Measurements from ENCODE around the gene FAM174C.

FAM174C gene

DNA sequence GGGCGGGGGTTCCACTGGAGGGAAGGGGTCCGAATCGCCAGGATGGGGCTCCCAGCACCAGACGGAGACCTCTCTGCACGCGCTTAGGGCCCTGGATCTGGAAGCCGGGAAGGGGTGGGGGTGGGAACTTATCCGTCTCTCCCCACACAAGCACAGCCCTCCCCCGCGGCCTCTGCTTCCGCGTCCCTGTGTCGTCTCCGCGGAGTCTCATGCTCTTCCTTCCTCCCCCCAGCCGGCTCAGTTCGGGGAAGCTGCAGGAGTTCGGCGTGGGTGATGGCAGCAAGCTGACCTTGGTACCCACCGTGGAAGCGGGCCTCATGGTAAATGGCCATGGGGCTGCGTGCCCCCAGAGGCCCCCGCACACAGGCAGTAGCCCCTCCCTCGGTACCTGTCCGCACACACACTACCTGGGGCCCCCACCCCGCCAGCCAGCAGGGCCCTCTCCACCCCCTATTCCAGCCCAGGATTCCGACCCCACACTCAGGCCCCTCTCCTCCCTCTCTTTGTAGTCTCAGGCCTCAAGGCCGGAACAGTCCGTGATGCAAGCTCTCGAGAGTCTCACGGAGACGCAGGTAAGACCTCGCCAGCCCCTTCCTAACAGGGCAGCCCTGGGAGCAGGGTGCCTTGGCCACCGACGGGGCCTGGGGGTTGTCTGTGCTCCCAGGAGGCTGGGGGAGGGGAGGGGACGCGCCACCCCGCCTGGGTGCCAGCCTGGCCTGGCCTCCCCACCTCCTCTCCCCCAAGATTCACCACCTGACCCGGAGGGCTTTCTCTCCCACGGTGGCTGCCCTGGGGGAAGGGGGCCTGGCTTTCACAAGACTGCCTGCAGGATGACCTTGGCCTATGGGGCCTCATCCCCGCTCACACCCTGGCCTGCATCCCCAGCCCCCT lies 23.8 kb upstream of the FAM174C start:
- no peak for DNase-seq

DNA sequence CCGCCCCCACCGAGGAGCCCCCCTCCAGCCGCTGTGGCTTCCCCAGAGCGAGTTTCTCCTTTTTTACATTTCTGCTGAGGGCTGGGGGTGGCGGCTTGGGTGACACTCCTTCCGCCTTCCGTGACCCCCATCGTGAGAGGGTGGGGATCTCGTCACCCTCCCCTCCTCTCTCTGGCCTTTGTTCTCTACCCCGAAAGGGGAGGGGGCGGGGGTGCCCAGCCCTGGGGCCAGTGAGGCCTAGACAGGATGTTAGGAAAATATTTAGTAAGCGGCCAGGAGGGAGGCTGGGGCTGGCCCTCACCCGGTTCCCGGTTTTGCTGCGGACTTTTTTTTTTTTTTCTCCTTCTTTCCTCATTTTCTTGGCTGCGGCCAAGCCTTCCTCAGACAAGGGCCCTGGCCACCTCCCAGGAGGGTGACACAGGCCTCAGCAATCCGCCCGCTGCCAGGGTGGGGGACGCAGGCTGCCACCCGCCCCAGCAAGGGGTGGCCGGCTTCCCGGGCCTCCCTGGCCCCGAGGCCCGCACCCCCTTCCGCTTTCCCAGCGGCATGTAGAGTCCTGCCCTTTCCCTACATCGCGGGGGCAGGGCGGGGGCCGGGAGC lies 23.0 kb upstream of the FAM174C start:
- DNase-seq: no peak

DNA sequence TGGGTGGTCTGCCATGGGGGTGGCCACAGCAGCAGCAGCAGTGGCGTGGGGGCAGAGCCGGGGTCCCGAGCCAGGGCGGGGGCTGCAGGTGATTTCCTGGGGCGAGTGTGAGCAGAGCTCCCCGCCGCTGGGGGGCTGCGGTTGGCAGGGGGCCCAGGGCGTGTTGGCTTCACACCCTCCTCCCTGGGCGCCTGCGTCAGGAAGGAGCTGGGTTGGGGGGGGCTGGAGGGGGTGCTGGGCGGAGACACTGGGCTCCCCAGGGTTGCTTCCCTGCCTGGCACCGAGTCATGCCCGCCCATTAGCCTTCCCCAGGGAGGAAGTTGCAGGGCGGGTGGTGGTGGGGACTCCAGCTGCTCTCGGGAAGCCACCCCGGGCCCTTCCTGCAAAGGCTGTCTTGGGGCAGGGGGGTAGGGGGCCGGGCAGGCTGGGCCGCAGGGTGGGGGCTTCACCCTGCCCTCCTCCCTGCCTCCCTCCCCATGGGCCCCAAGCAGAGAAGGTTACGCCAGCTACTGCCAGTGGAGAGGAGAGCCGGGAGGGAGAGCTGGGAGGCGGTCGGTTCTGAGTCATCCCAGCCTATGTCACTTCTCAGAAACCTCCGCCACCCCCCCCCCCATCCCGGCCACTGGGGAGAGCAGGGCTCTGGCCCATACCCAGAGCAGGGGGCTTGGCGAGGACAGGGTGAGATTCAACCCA lies 22.4 kb upstream of the FAM174C start:
- DNase-seq: no peak

DNA sequence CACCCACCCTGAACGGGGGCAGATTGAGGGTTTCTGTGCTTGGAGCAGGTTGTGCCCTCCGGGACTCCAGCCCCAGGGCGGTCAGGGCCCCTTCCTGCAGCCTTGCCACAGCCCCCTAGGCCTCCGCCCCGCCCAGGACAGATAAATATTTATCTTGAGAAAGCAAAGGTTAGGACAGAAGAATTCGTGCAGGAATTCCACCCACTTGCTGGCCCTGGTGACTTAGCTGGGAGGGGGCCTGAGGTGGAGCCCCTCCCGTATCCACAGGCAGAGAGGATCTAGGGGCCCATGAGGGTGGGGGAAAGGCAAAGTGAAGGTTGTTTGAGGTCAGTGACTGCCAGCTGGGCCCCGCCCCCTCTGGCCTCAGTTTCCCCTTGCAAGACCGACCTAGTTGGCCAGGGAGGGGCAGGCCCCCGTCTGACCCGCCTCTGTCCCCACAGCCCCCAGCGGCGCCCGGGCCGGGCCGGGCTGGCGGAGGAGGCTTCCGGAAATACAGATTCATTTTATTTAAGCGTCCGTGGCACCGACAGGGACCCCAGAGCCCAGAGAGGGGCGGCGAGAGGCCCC lies 21.7 kb upstream of the FAM174C start:
- no peak for DNase-seq

DNA sequence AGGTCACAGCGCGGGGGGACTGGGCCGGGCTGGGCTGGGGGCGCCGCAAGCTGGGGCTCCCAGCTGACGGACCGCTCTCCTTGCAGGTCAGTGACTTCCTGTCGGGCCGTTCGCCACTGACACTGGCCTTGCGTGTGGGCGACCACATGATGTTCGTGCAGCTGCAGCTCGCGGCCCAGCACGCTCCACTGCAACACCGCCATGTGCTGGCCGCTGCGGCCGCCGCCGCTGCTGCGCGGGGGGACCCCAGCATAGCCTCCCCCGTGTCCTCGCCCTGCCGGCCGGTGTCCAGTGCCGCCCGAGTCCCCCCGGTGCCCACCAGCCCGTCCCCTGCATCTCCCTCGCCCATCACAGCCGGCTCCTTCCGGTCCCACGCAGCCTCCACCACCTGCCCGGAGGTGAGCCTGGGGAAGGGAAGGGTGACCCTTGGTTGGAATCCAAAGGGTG lies 21.2 kb upstream of the FAM174C start:
- DNase-seq: no peak

DNA sequence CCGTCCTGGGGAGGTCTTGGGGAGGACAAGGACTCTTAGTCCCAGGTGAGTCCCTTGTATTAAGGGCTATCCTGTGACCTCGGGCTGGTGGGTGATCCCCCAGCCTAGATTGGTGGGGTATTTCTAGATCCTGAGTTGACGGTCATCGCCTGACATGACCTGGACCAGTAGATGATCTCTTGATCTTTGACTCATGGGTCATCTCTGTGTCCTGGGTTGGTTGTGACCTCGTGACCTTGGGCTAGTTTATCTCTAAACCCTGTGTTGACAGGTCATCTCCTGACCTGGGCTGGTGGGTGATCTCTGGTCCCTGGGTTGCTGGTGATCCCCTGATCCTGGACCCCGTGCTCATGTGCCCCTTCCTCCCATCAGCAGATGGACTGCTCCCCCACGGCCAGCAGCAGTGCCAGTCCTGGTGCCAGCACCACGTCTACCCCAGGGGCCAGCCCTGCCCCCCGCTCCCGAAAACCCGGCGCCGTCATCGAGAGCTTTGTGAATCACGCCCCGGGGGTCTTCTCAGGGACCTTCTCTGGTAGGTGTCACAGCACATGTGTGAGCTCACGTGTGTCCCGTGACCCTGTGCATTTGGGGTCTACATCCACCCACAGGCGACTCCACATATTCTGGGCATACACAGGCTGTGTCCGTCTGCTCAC lies 20.7 kb upstream of the FAM174C start:
- DNase-seq: no peak

DNA sequence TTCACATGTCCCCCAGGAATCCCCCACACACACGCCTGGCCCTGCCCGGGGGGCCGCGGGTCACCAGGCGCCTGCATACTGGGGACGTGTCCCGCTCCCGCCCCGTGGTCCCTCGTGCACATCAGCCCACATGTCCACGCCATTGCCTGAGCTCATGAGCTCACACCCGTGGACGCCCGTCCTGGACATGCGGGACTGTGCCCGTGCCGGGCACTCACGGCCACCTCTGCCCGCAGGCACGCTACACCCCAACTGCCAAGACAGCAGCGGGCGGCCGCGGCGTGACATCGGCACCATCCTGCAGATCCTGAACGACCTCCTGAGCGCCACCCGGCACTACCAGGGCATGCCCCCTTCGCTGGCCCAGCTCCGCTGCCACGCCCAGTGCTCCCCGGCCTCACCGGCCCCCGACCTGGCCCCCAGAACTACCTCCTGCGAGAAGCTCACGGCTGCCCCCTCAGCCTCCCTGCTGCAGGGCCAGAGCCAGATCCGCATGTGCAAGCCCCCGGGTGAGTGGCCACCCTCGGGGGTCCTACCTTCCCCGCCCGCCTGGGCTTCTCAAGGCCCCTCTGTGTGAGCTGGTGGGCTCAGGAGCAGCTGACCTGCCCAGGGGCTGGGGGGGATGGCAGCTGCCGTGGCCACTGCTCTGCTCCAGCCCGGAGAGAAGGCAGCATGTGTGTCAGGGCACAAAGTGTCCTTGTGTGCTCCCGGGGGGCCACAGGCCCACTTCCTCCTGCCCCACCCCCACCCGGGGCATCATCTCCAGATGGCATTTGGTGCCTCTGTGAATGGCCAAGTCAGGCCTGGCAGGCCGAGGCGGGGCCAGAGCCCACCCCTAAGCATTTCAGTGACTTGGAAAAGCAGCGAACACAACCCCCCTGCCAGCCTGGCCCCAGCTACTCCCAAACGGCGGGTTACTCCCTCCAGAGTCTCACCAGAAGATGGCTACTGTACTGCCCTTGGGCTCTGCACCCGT lies 19.9 kb upstream of the FAM174C start:
- no peak for DNase-seq

DNA sequence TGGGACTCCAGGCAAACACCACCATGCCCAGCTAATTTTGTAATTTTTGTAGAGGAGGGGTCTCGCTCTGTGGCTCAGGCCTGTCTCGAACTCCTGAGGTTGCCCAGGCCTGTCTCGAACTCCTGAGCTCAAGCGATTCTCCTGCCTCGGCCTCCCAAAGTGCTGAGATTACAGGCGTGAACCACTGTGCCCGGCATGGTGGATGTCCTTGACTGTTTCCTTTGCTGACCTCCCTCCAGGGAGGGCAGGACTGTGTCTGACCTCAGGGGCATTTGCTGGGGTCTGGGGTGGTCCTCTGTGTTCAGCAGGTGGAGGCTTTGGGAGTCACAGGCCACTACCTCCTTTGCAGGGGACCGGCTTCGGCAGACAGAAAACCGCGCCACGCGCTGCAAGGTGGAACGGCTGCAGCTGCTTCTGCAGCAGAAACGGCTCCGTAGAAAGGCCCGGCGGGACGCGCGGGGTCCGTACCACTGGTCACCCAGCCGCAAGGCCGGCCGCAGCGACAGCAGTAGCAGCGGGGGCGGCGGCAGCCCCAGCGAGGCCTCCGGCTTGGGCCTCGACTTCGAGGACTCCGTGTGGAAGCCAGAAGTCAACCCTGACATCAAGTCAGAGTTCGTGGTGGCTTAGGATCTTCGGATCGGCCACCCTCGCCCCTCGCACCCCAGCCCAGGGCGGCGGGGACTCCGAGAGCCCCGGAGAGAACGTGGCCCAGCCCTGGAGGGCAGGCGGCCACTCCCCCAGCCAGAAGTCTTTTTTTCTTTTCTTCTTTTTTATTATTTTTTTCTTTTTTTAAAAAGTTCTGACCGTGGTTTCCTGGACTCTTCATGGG lies 18.5 kb upstream of the FAM174C start:
- DNase-seq: no peak

DNA sequence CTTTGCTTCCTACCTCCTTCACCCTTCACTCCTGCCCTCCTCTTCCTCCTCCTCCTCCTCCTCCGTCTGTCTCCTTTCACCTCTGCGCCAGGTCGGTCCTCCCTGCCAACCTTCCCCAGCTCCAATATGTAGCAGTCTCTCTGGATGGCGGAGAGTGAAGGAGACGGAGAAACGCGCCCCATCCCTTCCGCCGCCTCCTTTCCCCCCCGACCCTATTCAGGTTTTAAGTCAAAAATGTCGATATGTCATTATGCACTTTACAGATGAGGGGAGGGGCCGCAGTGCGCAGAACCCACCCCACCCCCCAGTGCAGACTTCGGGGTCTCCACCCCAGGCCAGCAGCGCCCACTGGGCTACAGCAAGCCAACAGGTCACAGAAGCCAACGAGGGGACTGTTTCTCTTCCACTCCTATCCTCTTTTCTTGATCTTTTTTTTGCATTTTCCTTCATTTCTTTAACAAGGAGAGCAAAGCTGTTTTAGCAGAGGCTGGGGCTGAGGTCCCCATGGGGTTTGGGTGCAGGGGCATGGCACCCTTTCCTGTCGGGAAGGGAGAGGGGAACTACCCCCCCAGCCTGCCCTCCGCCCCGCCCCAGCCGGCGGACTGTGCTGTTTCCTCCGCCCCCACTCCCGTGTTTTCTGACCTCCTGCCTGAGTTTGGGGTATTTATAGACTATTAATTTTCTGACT lies 17.7 kb upstream of the FAM174C start:
- no peak for DNase-seq

DNA sequence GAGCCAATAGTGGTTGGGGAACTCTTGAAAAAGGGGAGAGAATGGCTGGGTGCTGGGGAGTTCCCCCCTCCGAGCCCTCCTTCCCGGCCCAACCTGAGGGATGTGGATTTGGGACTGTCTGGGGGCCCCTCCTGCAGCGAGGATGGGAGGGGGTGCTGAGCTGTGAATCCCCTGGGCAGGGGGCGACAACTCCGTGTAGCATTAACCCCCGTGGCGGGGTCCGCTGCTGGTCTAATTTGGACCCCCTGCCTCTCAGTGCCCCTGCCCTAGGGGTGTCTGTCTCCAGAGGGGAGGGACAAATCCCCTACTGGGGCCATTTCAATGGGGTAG lies 17.2 kb upstream of the FAM174C start:
- no peak for DNase-seq

DNA sequence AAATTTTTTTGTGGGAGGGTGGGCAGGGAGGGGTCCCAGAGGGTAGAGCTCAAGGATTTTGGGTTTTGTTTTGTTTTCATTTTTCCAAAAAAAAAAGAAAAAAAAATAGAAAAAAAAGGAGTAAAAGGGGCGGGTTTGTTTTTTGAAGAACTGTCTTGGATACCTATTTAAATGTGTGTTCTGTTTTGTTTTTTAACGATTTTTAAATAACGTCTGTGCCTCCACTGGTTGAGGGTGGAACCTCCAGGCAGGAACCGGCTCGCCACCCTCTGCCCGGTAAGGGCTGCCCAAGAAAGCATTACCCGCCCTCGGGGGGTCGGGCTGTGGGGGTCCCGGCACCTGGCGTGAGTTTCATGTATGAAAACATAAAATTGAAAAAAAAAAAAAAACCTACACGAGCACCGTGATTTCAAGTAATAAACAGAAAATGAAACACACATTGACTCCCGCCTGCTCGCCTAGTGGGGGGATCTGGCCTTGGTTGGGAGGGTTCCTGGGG lies 16.6 kb upstream of the FAM174C start:
- DNase-seq: no peak

DNA sequence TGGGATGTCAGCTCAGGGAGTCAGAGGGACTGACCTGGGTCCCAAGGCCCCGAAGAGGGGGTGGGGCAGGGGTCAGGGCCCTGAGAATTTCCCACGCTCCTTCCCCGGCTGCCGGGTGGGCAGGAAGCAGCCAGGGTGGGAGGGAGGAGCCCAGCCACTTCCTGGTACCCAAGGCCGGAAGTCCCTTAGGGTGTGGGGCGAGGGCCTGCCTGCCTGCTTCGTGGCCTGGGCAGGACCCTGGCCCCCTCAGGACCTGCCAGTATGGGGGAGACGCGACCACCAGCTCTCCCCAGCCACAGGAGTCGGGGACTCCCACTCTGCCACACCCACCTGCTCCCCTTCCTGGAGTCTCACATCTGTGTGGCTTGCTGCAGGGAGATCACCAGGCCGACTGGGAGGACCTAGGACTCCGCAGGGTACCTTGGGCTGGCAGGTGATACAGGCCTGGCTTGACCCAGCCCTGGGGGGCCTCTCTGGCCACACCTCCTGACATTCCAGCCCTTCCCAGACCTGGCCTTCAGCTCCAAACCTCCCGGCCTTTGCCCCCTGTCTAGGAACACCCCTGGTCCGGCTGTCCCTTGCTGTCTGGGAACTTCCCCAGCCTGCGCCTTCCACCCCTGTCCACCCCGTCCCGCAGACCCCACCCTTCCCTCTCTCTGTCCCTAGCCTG lies 16.0 kb upstream of the FAM174C start:
- no peak for DNase-seq

DNA sequence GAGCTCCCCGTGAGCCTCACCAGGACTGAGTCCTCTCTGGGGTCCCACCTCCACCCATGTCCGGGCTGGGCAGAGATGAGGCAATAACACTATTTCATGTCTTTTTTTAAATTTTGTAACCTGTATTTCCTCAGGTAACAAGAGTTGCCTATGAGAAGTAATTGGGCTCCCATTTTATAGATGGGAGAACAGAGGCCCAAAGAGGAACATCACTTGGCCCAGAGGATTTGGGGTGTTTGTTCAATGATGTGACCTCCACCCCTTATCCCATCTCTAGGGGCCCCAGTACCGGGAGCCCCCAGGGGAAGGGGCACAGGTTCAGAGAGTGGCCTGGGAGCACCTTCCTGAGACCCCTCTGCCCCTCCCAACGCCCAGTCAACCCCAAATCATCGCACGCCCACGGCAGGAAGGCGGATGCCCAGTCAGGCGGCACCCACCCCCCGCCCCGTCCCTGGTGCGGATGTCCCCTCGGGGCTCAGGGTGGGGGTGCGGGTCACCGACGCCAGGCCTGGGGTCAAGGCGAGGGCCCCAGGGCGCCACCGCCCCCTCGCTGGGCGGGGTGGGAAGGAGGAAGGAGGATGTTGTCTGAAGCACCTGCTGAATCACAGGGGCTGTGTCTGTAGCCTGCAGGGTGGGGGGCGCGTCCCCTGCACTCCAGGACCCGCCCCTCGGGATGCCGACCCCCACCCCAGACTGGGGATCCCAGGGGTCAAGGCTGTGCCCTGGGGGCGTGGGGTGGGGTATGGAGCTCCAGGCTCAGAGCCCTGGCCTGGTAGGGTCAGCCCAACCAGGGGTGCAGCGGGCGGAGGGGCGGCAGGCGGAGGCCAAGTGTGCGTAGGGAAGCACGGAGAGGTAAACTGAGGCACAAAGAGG lies 15.2 kb upstream of the FAM174C start:
- no peak for DNase-seq

DNA sequence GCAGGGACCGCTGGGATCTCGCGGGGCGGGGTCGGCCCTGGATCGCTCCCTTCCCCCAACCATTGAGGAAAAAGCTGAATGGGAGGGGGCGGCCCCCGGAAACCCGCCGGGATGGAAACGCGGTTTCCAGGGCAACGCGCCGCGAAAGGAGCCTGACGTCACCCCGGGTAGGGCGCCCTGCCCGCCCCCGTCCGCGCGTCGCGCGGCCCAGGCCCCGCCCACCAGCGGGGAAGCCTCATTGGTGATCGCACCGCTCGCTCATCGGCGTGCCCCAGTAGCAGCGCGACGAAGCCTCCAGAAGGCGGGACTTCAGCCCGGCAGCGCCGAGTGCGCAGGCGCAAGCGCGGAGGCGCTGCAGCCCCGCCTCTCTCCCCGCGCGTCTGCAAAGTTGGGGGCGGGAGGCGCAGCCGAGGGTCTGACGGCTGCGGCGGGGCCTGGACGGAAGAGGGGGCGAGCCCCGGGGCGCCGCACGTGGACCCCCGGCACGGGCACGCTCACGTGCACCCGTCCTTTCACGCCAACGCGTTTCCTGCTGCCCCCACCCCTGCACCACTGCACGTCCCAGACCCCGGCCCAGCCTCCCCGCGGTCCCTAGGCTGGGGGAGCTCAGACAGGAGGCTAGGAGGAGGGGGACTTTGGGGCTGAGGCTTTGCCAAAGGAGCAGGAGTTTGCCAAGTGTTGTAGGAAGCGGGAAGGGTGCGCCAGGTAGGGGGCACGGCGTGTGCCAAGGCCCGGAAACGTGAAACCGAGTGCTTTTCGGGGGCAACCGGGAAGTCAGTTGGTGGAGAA lies 14.4 kb upstream of the FAM174C start:
- DNase-seq: peak; percentile 77

DNA sequence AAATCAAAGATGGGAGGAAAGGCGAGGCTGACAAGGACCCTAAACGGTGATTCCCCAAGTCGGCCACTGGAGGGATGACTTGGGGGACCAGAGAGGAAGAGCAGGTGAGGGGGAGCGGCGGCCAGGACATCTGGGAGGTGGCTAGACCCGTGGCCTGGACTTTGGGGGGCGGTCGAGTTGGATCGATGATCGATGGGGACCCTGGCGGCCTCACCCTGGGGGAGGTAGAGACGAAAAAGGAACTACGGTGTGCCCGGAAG lies 13.9 kb upstream of the FAM174C start:
- no peak for DNase-seq

DNA sequence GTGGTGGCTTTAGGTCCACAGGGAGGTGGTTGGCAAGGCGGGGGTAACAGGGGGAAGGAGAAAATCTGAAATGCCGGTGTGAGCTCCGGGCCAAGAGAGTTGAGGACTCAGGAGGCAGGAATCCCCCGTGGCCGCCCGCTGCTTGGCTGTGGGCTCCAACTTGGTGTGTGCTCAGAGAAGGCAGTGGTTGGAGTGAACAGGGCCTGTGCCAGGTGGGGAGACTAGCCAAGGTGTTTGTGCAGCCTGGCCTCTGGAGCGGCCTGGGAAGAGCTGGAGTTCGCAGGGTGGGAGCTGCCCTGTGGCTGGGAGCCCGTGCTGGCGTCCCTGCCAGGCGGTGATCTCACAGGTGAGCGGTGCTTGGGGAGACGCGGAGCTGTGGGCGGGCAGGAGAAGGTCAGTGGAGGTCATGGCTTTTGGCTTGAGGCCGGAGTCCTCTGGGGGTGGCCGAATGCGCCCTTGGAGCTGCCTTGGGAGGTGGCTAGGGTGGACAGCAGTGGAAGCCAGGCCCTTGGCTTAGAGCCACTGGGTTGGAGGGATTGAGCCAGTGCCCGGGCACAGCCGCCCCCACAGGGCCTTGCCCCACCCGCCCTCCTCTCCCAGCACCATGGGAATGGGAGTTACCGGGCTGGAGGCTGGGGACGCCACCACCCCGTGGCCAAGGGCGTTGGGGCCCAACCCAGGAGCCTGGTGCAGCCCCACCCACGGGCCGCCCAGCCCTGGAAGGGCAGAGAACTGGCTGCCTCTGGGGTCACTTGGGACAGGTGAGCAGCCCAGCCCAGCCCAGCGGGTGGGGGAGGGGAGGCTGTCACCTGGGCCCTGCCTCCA lies 13.3 kb upstream of the FAM174C start:
- no peak for DNase-seq

DNA sequence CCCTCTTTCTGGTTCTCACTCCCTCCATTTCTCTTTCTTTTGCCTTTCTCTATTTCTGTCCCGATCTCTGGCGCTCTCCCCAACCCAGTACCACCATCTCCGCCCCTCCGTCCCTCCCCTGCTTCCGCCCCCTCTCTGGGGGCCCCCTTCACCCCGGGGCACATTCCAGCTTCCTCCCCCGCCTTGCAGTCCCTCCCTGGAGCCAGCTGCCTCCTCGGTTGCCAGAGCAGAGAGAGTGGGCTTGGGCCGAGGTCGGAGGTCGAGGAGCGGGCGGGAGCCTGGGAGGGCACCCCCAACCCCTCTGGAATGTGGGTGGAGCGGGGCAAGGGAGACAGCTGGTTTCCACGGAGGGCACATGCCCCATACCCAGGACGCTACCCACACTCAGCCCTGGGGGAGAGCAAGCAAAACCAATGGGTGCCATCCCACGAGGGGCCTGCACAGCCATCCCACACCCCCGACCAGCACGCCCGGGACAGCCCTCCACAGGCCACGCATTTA lies 12.7 kb upstream of the FAM174C start:
- DNase-seq: no peak
